Astrocyte (in vitro differentiated cells and primary cell): Measurements from ENCODE around the gene CHRNA4.

ENCODE experiments used
- EZH2 ChIP-seq: IDR thresholded peaks from 2 replicates; pipeline ENCODE4 v1.6.1; 2012; ENCODE audit warnings: mild to moderate bottlenecking, low read length, inconsistent platforms; ENCODE audit not compliant: insufficient read depth
- TF ChIP-seq, protein P1 (sequence below): IDR thresholded peaks from 2 replicates; pipeline ENCODE4 v1.5.1; 2011; ENCODE audit warnings: low read depth, mild to moderate bottlenecking, inconsistent platforms, low read length, moderate library complexity; ENCODE audit not compliant: insufficient read depth

DNA sequence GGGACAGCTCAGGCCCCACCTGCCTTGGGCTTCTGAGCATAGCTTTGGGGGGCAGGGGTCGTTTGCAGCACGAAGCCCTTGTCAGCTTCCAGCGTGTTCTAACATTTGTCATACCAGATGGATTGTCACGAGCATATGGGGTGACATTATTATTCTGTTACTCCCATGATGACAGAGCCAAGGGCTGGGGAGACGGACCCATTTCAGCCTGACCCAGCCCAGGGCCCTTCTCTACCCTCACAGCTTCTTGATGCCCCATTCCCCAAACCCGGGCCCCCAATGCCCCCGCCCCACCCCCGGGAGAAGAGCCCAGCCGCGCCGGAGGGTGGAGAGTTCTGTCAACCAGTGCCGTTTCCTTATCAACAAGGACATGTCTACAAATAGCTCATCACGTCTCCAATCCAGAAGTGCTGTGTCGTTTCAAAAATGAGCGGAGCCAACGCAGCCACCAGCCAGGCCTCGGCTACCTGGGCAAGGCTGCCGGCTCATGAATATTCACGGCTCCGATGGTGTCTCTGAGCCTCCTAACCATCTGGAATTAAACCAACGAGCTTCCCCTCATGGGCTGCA, 9.6 kb upstream of the CHRNA4 start:
- TF ChIP-seq, protein P1, sequence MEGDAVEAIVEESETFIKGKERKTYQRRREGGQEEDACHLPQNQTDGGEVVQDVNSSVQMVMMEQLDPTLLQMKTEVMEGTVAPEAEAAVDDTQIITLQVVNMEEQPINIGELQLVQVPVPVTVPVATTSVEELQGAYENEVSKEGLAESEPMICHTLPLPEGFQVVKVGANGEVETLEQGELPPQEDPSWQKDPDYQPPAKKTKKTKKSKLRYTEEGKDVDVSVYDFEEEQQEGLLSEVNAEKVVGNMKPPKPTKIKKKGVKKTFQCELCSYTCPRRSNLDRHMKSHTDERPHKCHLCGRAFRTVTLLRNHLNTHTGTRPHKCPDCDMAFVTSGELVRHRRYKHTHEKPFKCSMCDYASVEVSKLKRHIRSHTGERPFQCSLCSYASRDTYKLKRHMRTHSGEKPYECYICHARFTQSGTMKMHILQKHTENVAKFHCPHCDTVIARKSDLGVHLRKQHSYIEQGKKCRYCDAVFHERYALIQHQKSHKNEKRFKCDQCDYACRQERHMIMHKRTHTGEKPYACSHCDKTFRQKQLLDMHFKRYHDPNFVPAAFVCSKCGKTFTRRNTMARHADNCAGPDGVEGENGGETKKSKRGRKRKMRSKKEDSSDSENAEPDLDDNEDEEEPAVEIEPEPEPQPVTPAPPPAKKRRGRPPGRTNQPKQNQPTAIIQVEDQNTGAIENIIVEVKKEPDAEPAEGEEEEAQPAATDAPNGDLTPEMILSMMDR = no peak
- no peak for TF ChIP-seq EZH2
